Neutrophil (primary cell): ENCODE data around the gene PPY.

Source experiments
- H3K27ac ChIP-seq: fragments of 200-600 bp; sonication (generic); 2 replicates; pipeline ENCODE4 v1.5.1; 2016; ENCODE audit warnings: mild to moderate bottlenecking, moderate library complexity
- H3K27me3 ChIP-seq: fragments of 200-600 bp; sonication (generic); 2 replicates; pipeline ENCODE4 v1.6.0; 2016; ENCODE audit warnings: mild to moderate bottlenecking
- H3K36me3 ChIP-seq: fragments of 200-600 bp; sonication (generic); 2 replicates; pipeline ENCODE4 v1.5.1; 2017
- H3K4me1 ChIP-seq, 2 experiments: fragments of 200-600 bp in 1 of 2; sonication (generic) in 1 of 2; 1 replicate in 1 of 2; 2 replicates in 1 of 2; pipeline versions ENCODE4 v1.5.1 to v1.6.1; 2013 to 2016; ENCODE audit warnings: low read depth in 1 of 2, low read length in 1 of 2, mild to moderate bottlenecking in 1 of 2, moderate library complexity in 1 of 2; ENCODE audit not compliant: control insufficient read depth in 1 of 2, insufficient read depth in 1 of 2
- H3K4me3 ChIP-seq, 2 experiments: fragments of 200-600 bp in 1 of 2; sonication (generic) in 1 of 2; 1 replicate in 1 of 2; 2 replicates in 1 of 2; pipeline ENCODE4 v1.5.1; 2013 to 2016; ENCODE audit warnings: low read depth in 1 of 2, low read length in 1 of 2, mild to moderate bottlenecking in 1 of 2, moderate library complexity in 1 of 2
- H3K9me3 ChIP-seq: fragments of 200-600 bp; sonication (generic); 2 replicates; pipeline ENCODE4 v1.5.1; 2016
- CTCF ChIP-seq: fragments of 200-600 bp; sonication (generic); IDR thresholded peaks from 2 replicates; pipeline ENCODE4 v1.5.1; 2016; ENCODE audit warnings: antibody characterized with exemption

The PPY gene

GRCh38 chr17:43958748-43959352 lies 16.6 kb upstream of the PPY start:
- Histone ChIP-seq H3K4me1 (no peaks in the 10 kb centered on the region), H3K27me3 (peaks cover 35% of the 10 kb centered on the region), H3K9me3 (no peaks in the 10 kb centered on the region), H3K27ac (no peak overlapping the region), H3K4me3 (no peak overlapping the region), H3K36me3 (no peaks in the 10 kb centered on the region)
- no peak for TF ChIP-seq CTCF

- H3K9me3 ChIP-seq, result no peaks in the 10 kb centered on the region
- no peaks in the 10 kb centered on the region for H3K36me3 ChIP-seq
- H3K27me3 ChIP-seq, result peaks cover 45% of the 10 kb centered on the region
- no peak overlapping the region for H3K4me3 ChIP-seq
- no peak overlapping the region for H3K27ac ChIP-seq
- H3K4me1 ChIP-seq, result peaks cover 10 to 12% of the 10 kb centered on the region in 2 experiments
- no peak for TF ChIP-seq CTCF
Observed at GRCh38 chr17:43956222-43956621, 13.9 kb upstream of the PPY start.

GRCh38 chr17:43953746-43954145 lies 11.5 kb upstream of the PPY start, which contains the start of gene PYY:
PYY (minus strand) TSS chr17:43953940; CDS start chr17:43953483, 457 bp downstream.
- no peak within 1 kb of the TSS for H3K4me3 ChIP-seq
- H3K4me1 ChIP-seq, result peaks cover 10 to 12% of the 10 kb centered on the region in 2 experiments
- H3K27me3 ChIP-seq, result peaks cover 49% of the 10 kb centered on the region

GRCh38 chr17:43952724-43953666 lies 10.7 kb upstream of the PPY start:
- H3K9me3 ChIP-seq, result no peaks in the 10 kb centered on the region
- no peak overlapping the region for H3K4me3 ChIP-seq
- H3K4me1 ChIP-seq, result peaks cover 10 to 12% of the 10 kb centered on the region in 2 experiments
- H3K27ac ChIP-seq, result no peak overlapping the region
- no peaks in the 10 kb centered on the region for H3K36me3 ChIP-seq
- no peak for TF ChIP-seq CTCF
- H3K27me3 ChIP-seq, result peaks cover 44% of the 10 kb centered on the region

More at GRCh38 chr17:43953746-43954145, 11.5 kb upstream of the PPY start, which contains the start of gene PYY:
- no peak for TF ChIP-seq CTCF
- Histone ChIP-seq H3K36me3 (no peaks in the 10 kb centered on the region), H3K9me3 (no peaks in the 10 kb centered on the region), H3K27ac (no peak within 1 kb of the TSS)

- Histone ChIP-seq H3K4me1 (peaks cover 10 to 12% of the 10 kb centered on the region in 2 experiments), H3K4me3 (no peak overlapping the region), H3K9me3 (no peaks in the 10 kb centered on the region), H3K27me3 (peaks cover 44% of the 10 kb centered on the region), H3K27ac (no peak overlapping the region), H3K36me3 (no peaks in the 10 kb centered on the region)
- TF ChIP-seq CTCF, result no peak
Observed at GRCh38 chr17:43952351-43952723, 10.1 kb upstream of the PPY start.
